GM21381 (cell line): ENCODE results near the gene CAMTA1.

Source experiments
- ATAC-seq: cut with Tn5 transposase; IDR thresholded peaks from one replicate; pipeline ENCODE4 v1.9.1; 2021; ENCODE audit warnings: mild to moderate bottlenecking, moderate library complexity; ENCODE audit not compliant: unreplicated experiment

Gene CAMTA1

GRCh38 chr1:7220007-7220406, 434.8 kb downstream of the CAMTA1 start:
- ATAC-seq, result no peak

- ATAC-seq, result no peak
Measured at GRCh38 chr1:7220712-7221252, 435.5 kb downstream of the CAMTA1 start.

- no peak for ATAC-seq
Measured at GRCh38 chr1:7221826-7222694, 436.8 kb downstream of the CAMTA1 start.

- no peak for ATAC-seq
Measured at GRCh38 chr1:7222695-7223015, 437.4 kb downstream of the CAMTA1 start.

DNA sequence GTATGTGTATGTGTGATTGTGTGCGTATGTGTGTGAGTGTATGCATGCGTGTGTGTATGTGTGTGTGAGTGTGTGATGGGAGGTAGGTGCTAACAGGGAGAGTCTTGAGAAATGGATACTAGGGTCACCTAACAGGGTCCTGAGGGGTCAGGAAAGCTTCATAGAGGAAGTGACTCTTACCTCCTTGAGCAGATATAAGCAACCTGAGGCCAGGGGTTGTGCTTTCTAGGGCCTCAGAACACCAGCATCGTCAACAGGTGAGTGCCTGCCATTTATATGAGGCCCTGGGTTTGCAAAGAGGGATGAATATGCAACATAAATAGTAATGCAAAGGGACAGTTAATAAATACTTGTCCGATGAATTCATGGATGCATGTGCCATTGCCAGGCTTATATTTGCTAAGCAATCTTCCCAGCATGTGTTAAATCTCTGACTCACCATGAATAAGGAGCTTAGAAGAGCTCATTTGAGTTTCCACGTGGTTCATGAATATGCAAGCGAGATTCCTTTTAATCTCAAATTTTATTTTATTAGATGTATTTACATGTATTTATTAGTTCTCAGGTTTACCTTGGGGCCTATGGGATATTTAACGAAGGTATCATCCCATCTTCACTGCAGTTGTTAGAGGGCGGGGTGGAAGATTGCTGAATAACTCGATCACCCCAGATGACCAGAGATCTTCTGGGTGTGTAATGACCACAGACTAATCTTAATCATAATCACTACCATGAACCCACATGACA, 438.3 kb downstream of the CAMTA1 start:
- ATAC-seq, result no peak

DNA sequence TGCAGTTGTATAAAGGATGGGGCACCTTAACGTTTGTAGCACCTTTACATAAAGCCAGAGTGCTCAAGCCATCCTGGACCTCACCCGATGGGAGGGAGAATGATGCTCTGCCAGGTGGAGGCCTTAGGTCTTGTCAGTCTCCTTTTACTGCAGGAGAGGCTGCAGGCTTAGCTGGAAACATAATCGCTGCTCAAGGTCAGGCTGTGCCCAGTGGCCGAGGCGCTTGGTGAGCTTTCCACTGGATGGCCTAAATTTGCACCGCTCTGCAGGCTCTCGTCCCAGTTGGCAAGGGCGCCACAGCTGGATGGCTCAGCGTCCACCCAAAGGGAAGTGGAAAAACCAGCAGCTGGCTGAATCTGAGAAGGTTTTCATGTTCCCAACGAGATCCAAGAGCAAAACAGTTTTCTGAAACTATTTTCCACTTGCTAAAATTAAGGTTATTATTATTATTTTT, 438.9 kb downstream of the CAMTA1 start:
- no peak for ATAC-seq

GRCh38 chr1:7224644-7225043, 439.4 kb downstream of the CAMTA1 start:
- ATAC-seq, result no peak

DNA sequence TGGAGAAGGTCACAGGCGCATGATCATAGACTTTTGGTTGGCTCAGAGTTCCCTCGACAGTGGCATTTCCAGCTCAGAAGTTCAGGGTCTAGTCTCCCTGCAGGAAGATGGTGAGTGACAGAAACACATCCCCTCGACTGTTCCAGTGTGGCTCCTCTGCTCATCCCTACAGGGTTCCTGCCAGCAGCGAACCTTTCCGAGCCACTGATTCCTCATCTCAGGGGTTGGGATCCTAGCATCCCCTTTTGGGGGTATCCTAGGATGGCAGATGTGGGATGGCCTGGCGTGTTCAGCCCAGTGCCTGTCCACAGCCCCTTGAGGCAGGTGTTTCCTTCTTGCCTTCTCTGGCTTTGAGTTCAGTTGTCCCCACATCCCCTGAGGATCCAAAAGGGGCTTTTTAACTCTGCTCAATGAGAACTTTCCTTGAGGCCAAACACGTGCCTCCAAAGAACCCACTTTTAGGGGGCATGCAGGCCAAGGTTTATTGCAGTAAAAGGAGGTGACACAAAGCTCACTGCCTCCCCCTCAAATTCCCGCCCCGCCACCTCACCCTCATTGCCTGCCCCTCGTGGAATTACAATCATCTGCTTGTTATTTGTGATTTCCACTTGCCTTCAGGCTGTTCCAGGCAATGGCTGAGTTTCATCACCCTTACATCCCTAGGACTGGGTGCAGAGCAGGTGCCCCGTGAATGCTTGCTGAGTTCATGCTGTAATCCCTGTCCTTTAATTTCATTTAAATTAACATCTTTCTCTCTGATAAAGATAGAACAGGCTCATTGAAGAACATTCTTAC, 440.7 kb downstream of the CAMTA1 start:
- ATAC-seq, result no peak

GRCh38 chr1:7227654-7228053, 442.4 kb downstream of the CAMTA1 start:
- ATAC-seq, result no peak

DNA sequence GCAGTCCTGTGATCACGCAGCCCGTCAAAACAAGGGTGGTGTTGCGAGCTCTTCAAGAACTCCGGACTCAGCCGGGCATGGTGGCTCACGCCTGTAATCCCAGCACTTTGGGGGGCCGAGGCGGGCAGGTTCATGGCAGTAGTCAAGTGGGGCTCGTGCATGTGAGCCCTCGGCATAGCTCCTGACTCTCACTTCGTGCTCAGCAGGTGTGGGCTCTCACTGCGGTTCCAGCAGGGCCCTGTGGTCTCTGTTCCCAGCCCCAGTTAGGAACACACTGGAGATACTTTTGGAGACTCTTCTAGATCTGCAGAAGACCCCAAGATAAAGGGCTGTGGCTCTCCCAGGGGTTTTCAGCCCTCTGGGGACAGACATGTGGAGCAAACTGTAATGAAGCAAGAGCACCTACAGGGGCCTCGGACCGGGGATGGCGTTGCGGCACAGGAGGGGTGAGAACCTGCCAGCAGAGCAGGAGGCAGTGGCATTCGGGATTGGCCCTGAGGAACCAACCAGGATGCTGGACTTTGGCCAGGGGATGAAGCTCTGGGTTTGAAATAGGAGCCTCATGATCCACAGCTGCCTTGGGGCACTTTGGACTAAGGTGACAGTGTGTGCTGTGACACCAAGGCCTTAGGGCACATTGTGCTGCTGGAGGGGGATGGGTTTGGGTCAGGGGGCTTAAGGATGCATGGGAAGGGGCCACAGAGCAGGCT, 443.2 kb downstream of the CAMTA1 start:
- ATAC-seq, result no peak

- ATAC-seq, result no peak
Measured at GRCh38 chr1:7229186-7229585, 443.9 kb downstream of the CAMTA1 start.

DNA sequence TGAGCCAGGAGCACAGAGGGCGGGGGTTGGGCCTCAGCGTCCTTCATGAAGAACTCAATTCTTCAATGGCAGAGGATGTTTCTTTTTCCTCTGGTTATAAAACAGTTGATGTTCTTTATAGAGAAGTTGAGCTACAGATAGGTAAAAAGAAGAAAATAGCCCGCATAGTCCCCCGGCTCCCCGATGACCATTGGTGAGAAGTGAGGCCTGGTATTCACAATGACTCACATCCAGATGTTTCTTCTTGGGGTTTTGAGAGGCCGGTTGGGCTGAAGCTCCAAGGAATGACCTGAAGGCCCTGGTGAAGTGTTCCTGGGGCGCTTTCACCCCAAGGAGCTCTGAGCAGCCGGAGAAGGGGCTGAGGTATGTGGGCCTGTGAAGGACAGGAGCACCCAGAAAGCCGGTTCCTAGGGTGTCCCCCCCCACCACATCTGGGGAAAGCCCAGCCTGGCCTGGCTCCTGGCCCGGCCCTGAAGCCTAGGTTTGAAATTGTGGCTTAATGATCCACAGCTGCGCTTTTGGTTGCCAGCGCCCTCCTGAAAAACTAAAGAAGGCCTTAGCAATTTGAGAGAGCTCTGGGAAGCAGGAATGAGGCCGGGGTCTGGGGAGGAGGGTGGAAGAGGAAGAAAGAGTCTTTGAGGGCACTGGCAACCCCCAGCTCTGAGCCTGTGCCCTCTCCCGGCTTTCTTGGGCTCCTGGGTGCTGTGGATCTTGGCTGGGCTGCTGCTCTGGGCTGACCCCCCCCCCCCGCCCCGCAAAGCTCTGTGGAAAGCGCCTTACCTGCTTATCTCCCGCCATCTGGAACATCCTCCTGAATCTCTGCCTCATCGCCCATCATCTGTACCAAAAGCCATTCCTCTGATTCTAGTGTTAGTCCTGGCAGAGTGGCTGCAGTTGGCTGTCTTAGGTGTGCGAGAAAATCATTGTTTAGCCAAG, 444.7 kb downstream of the CAMTA1 start:
- ATAC-seq, result no peak

- ATAC-seq, result no peak
Measured at GRCh38 chr1:7232441-7233236, 447.4 kb downstream of the CAMTA1 start.

DNA sequence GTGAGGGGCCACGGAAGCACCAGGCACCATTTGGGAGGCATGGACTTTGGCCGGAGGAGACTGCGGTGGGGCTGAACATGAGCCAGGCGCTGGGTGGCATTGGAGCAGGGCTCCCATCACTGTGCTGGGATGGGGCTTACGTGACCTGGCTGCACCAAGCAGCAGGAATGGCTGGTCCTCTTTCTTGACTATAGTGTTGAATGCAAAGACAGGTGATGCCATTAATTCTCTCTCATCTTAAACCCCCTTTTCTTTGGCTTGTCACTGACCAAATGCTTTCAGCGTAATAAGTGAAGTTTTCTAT, 447.9 kb downstream of the CAMTA1 start:
- ATAC-seq, result no peak

DNA sequence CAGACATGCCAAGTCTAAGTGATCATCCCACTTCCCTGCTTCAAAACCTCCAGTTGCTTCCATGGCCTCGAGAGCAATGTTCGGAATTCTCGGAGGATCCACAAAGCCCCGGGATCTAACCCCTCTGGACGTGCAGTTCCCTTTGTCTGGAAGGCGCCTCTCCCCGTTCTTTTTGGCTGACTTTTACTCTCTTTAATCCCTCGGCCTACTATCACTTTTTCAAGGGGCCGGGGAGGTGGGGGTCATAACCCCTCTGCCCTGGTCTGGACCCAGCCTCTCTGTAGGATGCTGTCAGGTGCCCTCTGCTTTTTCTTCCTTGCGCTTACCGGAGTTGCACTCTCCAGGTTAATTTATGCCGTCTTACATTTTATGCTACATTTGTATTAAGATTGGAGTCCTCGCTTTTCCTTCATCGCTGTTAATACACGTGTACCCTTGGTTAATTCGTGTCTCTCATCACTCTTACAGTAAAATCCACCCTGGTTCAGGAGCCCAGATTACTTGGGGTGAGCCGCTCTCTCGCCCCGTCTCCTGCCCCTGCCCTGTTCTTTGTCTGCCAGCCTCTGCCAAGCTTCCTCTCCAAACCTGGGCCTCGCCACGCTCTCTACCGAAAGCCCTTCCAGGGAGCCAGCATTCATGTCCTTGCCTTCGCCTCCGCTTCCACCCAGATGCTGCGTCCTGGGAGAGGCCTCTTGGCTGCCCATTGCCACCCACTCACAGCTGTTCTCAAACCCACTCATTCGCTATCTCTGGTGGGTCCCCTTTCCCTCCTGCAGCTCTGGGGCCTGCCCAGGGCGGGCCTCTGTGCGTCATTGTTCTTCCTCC, 448.6 kb downstream of the CAMTA1 start:
- no peak for ATAC-seq

DNA sequence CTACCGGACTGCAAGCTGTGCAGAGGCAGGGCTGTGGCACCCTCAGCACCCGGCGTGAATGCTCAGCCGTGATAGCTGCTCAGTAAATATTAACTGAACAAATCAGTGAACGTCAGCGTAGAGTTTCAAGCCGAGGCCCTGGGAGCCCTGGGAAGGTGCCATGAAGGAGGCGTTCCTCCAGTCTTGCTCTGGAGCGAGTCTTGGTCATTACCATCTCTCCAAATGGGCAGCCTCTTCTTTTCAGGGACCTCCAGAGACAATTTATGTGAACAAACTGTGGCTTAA, 449.2 kb downstream of the CAMTA1 start:
- no peak for ATAC-seq

DNA sequence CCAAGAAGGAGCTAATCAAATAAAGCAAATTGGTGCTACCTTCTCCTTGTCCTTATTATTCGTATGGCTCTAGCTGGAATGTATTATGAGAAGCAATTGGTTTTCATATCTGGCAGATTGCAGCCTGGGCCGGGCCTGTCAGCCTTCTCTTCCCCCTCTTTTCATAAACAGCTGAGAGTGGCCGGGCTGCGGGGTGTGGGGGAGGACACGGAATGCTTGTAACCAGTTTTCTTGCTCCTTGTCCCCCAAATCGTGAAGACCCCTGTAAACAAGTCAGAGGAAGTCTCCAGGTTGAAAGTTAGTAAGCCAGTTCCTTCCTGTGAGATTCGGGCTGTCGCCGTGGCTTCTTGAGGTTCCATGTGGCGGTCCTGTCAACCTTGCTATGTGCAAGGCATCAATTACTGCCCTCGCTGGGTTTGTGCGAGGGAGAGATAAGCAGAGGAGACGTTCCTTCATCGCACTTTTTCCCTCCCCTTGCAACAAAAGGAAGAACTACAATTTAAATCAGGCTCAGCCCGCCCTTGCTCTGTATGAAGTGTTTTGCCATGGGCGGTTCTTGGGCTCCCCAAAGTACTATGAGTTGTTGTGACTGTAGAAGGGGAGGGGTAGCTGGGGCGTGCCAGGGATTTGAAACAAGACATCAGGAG, 450.7 kb downstream of the CAMTA1 start:
- ATAC-seq, result no peak
